Dendritic cell treated with granulocyte-macrophage colony-stimulating factor and Interleukin-4, amounts not matched to agents 40 ng/mL and 50 ng/mL, for 4 days (primary cell): ENCODE measurements around the gene BCAS3.

Source experiments
- H3K27ac Mint-ChIP-seq: one replicate; pipeline ENCODE4 v1.8.0; 2022; ENCODE audit warnings: mild to moderate bottlenecking, mixed read lengths
- H3K27me3 Mint-ChIP-seq: one replicate; pipeline ENCODE4 v1.8.0; 2022; ENCODE audit warnings: mild to moderate bottlenecking, mixed read lengths
- H3K36me3 Mint-ChIP-seq: one replicate; pipeline ENCODE4 v1.8.0; 2022; ENCODE audit warnings: low read depth, mixed read lengths
- H3K4me1 Mint-ChIP-seq: one replicate; pipeline ENCODE4 v1.8.0; 2022; ENCODE audit warnings: low read depth, mixed read lengths
- H3K4me3 Mint-ChIP-seq: one replicate; pipeline ENCODE4 v1.8.0; 2022; ENCODE audit warnings: mild to moderate bottlenecking, moderate library complexity, mixed read lengths
- H3K9me3 Mint-ChIP-seq: one replicate; pipeline ENCODE4 v1.8.0; 2022; ENCODE audit warnings: mixed read lengths
- intact Hi-C: fragments of 100-400 bp; cut with micrococcal nuclease; formaldehyde crosslinking; loops from one replicate; pipeline ENCODE4 v1.15.0; 2022

BCAS3 gene

GRCh38 chr17:61305024-61305423 lies 627.4 kb downstream of the BCAS3 start:
- Mint-ChIP-seq H3K4me3 (no peak overlapping the region), H3K27me3 (no peaks in the 10 kb centered on the region), H3K27ac (no peak overlapping the region), H3K9me3 (no peaks in the 10 kb centered on the region), H3K36me3 (no peaks in the 10 kb centered on the region), H3K4me1 (no peaks in the 10 kb centered on the region)
- intact Hi-C loops: no loop called here

DNA sequence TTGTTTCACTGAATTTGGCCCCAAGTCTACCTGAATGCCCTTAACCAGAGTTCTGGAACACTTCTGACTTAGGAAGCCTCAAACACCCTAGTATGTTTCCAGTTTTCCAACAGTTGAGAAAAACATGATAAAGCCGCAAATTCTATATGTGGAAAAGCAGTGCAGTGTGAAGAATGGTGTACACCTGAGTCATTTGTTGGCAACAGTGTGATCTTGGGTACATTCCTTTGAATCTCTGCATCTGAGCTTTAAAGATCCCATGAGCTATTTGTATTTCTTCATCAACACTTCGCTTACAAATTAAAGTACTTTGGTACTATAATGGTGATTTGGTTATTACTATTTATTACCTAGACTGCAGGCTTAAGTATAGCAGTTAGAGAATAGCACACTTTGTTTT lies 628.4 kb downstream of the BCAS3 start:
- H3K4me1 Mint-ChIP-seq: no peaks in the 10 kb centered on the region
- intact Hi-C loops: no loop called here
- H3K9me3 Mint-ChIP-seq: no peaks in the 10 kb centered on the region
- no peaks in the 10 kb centered on the region for H3K27me3 Mint-ChIP-seq
- no peak overlapping the region for H3K4me3 Mint-ChIP-seq
- H3K27ac Mint-ChIP-seq: no peak overlapping the region
- H3K36me3 Mint-ChIP-seq: no peaks in the 10 kb centered on the region

GRCh38 chr17:61307905-61308886 lies 630.5 kb downstream of the BCAS3 start:
- intact Hi-C loops: no loop called here
- Mint-ChIP-seq H3K27ac (no peak overlapping the region), H3K4me1 (no peaks in the 10 kb centered on the region), H3K9me3 (no peaks in the 10 kb centered on the region), H3K36me3 (no peaks in the 10 kb centered on the region), H3K4me3 (no peak overlapping the region), H3K27me3 (no peaks in the 10 kb centered on the region)

- Mint-ChIP-seq H3K36me3 (no peaks in the 10 kb centered on the region), H3K4me3 (no peak overlapping the region)
- intact Hi-C loops: no loop called here
Measured at GRCh38 chr17:61309362-61310256, 632.0 kb downstream of the BCAS3 start.

DNA sequence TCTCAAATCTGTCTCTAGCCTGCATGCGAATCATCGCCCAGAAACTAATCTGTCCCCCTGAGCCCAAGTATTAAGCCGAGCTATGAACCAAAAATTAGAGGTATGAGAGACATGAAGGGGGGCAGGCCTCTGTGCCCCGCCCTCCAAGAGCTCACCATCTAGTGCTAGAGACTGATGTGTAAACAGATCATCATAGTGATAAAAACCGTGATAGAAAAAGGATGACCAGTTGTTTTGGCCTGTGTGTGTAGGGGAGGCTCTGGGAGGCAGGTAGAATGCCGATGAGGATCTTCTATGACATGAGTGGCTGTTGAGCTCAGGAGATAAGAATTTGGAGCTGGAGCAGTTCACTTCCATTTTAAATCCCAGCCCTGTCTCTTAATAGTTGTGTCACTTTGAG lies 632.9 kb downstream of the BCAS3 start:
- intact Hi-C loops: no loop called here
- Mint-ChIP-seq H3K9me3 (no peaks in the 10 kb centered on the region), H3K36me3 (no peaks in the 10 kb centered on the region), H3K4me3 (no peak overlapping the region), H3K4me1 (no peaks in the 10 kb centered on the region), H3K27ac (no peak overlapping the region), H3K27me3 (no peaks in the 10 kb centered on the region)

More at GRCh38 chr17:61309362-61310256, 632.0 kb downstream of the BCAS3 start:
- Mint-ChIP-seq H3K27ac (no peak overlapping the region), H3K4me1 (no peaks in the 10 kb centered on the region), H3K27me3 (no peaks in the 10 kb centered on the region), H3K9me3 (no peaks in the 10 kb centered on the region)

DNA sequence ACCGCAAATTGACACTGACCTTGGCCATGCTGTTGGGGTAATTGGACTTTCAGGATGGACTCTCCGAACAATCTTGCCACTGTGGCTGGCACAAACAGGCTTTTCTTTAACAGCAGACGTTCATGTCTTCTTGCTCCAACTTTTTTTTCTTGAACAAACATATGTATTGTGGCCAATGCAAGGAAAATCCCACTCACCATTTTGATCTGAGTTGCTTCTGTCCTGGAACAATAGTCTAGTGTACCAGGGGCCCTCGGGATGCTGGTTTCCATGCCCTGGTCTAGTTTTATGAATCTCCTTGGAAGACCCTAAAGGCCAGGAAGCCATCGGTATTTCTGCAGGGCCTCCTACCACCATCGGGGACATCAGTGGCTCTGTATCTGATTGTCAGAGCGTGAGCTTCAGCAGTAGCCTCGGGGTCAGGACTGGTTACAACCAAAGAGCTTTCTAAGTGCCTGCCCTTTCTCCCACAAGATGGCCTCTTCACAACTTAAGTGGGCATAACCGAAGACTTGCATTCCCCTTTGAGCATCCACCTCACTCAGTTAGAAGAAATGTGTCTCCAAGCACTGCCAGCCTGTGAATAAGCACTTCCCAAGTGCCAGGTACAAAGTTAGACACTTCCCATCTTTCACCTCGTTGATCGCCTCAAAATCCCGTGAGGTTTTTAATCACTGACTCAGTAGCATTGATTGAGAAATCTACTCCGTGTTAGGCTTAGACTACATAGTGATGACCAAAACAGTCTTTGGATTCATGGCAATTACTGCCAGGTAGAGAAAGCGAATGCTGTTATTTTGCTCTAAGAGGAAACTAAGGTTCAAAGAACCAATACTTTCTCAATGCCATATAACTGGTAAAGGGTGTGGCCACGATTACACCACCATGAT lies 635.0 kb downstream of the BCAS3 start:
- Mint-ChIP-seq H3K27ac (no peak overlapping the region), H3K4me1 (no peaks in the 10 kb centered on the region), H3K9me3 (no peaks in the 10 kb centered on the region), H3K27me3 (no peaks in the 10 kb centered on the region), H3K4me3 (no peak overlapping the region), H3K36me3 (no peaks in the 10 kb centered on the region)
- intact Hi-C loops: no loop called here

- Mint-ChIP-seq H3K4me3 (no peak overlapping the region), H3K36me3 (no peaks in the 10 kb centered on the region), H3K9me3 (no peaks in the 10 kb centered on the region), H3K27ac (no peak overlapping the region), H3K27me3 (no peaks in the 10 kb centered on the region), H3K4me1 (no peaks in the 10 kb centered on the region)
- intact Hi-C loops: no loop called here
Measured at GRCh38 chr17:61313461-61314326, 636.0 kb downstream of the BCAS3 start.

DNA sequence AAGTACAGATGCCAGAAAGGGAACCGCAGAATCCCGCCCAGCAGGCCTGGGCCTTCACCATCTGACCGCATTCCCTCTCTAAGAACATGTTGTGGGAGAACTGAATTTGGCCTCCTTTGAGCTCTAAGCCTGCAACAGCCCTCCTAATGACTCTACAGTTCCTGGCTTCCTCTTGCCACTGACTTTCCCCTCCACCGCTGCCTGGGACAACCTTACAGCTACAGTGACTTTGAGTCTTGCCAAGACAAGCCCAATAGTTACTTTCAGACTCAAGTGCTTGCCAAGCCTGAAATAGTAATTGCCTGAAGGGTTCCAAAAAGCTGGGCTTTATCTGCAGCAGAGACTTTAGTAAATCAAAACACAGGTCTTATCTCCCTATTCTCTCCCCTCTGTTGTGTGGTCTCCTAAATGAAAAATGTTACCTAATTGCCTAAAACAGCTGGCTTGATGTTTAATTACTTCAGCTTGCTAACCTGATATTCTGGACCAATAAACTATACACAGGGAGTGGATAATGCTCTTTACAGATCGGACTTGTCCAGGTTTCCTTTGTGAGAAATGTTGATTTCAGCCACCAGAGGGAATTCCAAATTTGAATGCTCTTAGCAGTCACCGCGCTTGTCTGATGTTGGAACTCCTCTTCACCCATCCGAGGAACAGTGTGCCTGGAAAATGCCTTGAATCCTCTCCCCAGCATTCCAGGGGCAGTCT lies 636.9 kb downstream of the BCAS3 start:
- Mint-ChIP-seq H3K27me3 (no peaks in the 10 kb centered on the region), H3K27ac (no peak overlapping the region), H3K4me1 (no peaks in the 10 kb centered on the region), H3K9me3 (no peaks in the 10 kb centered on the region), H3K36me3 (no peaks in the 10 kb centered on the region), H3K4me3 (no peak overlapping the region)
- intact Hi-C loops: no loop called here

GRCh38 chr17:61316633-61317032 lies 639.0 kb downstream of the BCAS3 start:
- H3K9me3 Mint-ChIP-seq: no peaks in the 10 kb centered on the region
- no peaks in the 10 kb centered on the region for H3K27me3 Mint-ChIP-seq
- no peaks in the 10 kb centered on the region for H3K36me3 Mint-ChIP-seq
- H3K27ac Mint-ChIP-seq: no peak overlapping the region
- intact Hi-C loops: no loop called here
- H3K4me1 Mint-ChIP-seq: no peaks in the 10 kb centered on the region
- H3K4me3 Mint-ChIP-seq: no peak overlapping the region

DNA sequence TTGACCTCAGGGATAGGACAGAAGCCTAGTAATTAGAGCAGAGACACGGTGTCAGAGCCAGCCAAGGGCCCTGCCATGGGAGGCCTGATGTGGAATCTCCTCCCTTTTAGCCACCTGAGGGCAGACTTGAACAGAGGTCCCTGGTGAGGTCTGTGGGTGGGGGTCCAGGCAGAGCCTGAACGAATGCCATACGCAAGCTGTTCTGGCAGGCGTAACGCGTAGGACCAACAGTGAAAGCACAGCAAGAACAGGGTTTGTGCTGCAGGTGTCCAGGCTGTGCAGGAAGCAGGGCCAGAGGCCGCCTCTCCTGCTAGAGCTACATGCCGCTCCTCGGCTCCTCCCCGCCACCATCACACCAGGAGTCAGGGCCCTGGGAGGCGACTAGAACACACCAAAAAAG lies 640.1 kb downstream of the BCAS3 start:
- Mint-ChIP-seq H3K4me3 (no peak overlapping the region), H3K36me3 (no peaks in the 10 kb centered on the region), H3K27ac (no peak overlapping the region), H3K9me3 (no peaks in the 10 kb centered on the region), H3K4me1 (no peaks in the 10 kb centered on the region), H3K27me3 (peaks cover 2% of the 10 kb centered on the region)
- intact Hi-C loops: no loop called here

GRCh38 chr17:61318684-61319098 lies 641.0 kb downstream of the BCAS3 start:
- intact Hi-C loops: no loop called here

DNA sequence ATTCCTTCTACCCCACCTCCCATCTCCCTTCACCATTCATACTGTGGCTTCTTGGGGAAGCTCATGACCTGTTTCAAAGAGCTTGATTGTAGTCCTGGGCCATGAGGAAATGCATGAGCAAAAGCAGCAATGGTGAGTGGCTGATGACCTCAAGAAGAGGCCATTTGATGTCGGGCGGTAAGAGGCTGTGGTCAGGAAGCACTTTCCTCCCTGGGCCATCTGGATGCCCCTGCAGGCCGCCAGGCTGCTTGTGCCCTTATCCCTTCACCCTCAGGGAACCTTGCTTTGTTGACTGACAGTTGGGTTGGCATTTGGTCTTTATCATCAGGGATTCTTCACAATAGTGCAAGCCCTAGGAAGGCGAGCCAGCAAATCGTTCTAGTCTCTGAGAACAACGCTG lies 643.7 kb downstream of the BCAS3 start:
- intact Hi-C loops: no loop called here
- H3K27ac Mint-ChIP-seq: no peak overlapping the region

More at GRCh38 chr17:61318684-61319098, 641.0 kb downstream of the BCAS3 start:
- H3K9me3 Mint-ChIP-seq: no peaks in the 10 kb centered on the region
- no peak overlapping the region for H3K4me3 Mint-ChIP-seq
- H3K27ac Mint-ChIP-seq: no peak overlapping the region
- H3K27me3 Mint-ChIP-seq: peaks cover 2% of the 10 kb centered on the region
- no peaks in the 10 kb centered on the region for H3K36me3 Mint-ChIP-seq
- H3K4me1 Mint-ChIP-seq: no peaks in the 10 kb centered on the region

More for the DNA sequence above, 643.7 kb downstream of the BCAS3 start:
- Mint-ChIP-seq H3K4me3 (no peak overlapping the region), H3K36me3 (no peaks in the 10 kb centered on the region), H3K4me1 (no peaks in the 10 kb centered on the region), H3K9me3 (no peaks in the 10 kb centered on the region), H3K27me3 (peaks cover 2% of the 10 kb centered on the region)
